Measurements from ENCODE around the gene EIF4A3.

EIF4A3 gene

DNA sequence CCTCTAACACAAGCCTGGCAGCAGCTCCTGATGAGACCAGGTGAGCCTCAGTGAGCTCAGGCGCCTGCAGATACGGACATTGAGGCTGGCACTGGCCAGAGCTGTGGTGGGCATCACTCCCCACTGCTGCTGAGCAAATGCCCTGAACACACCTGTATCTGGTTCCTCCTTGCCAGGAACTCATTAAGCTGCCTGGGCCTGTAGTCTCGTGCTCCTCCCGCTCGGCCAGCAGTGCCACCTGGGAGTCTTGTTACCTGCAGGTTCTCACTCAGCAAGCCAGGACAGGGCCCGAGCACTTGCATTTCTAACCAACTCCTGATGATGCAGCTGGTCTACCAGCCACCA is 13.3 kb downstream of the EIF4A3 start:
- DNase-seq (ENCODE audit: low spot score) = no peak

DNA sequence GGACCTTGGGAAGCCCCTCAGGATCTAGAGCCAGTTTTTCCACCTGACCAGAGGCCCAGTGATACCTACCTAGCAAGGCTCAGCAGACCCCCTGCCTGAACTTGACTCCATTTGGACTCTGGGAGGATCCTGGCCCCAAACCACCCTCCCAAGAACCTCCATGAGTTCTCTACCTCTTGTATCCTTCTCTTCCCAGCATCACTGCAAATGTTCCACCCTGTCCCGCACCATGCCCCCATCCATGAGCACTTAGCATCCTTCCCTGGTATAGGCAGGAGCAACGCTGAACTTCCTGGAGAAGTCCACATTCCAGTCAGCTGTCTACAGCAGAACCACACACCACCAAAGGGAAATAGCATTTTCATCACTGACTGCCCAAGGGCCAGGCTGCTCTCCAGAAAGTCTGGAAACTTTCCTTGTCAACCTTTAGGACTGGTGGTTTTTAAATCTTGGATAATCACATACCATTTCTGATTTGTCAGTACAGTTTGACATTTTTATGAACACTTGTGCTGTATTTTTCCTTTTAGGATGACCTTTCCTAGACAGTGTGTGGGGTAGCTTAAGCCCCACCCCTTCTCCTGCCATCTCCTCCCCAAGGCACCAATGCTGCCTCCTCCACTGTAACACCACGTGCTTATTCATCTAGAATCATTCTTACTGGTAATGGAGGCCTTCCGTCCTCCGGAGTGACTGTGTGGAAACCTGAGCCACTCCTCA is 13.9 kb downstream of the EIF4A3 start:
- no peak for DNase-seq (ENCODE audit: low spot score)

- no peak for DNase-seq (ENCODE audit: low spot score)
Measured at GRCh38 chr17:80130992-80131391, 15.9 kb downstream of the EIF4A3 start.

GRCh38 chr17:80129006-80129565 is 17.8 kb downstream of the EIF4A3 start:
- DNase-seq (ENCODE audit: low spot score) = no peak

DNA sequence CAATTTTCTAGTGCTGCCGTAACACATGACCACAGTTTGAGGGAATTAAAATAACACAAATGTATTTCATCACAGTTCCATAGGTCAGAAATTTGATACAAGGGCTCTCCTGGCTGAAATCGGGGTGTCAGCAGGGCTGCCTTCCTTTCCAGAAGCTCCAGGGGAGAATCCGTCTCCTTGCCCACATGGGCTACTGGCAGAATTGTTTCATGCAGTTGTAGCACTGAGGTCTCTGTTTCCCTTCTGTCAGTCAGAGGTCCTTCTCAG is 20.5 kb downstream of the EIF4A3 start:
- DNase-seq (ENCODE audit: low spot score) = no peak

DNA sequence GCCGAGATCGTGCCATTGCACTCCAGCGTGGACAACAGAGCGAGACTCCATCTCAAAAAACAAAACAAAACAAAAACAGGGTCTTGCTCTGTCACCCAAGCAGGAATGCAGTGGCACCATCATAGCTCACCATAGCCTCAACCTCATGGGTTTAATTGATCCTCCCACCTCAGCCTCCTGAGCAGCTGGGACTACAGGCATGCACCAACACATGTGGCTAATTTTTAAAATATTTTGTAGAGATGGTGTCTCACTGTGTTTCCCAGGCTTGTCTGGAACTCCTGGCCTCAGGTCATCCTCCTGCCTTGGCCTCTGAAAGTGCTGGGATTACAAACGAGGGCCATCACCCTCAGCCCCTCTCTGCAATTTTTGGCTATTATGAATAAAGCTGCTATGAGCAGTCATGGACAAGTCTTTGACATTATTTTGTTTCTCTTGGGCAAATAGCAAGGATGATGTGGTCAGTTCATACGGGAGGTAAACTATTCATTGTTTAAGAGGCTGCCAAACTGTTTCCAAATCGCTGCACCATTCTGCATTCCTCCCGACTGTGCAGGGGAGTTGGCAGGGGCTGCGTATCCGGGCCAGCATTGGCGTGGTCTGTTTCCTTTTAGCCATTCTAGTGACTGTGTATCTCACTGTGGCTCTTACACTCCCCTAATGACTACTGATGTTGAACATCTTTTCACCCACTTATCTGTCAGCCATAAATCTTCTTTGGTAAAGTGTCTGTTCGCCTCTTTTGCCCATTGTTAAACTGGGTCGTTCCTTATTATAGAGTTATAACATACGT is 21.1 kb downstream of the EIF4A3 start:
- DNase-seq (ENCODE audit: low spot score) = no peak

DNA sequence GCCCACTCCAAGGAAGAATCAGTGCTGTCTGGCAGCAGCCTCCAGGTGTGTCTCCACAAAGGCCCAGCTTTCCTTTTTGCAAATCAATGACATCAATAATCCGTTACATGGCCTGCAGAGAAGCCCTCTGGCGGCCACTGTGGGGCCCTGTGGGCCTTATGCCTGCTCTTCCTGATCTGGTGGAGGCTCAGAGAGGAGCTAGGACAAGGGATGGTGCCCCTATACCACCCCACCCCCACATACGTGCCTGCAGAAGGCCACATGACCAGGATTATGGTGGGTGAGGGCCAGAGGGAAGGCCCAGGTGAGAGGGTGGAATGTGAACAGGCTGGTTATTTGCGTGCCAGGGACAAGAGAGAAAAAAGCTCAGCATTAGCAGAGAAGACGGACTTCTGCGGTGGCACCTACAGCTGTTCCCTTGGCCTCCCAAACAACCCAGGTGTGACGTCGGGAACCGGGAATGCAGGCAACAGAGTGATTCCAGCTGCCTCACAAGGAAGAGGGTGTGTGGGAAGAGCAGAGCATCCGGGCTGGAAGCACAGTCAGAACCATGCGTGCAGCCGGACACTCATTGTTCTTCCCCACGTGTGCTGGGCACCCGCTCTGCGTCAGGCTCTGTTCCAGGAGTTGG is 22.5 kb downstream of the EIF4A3 start:
- no peak for DNase-seq (ENCODE audit: low spot score)

DNA sequence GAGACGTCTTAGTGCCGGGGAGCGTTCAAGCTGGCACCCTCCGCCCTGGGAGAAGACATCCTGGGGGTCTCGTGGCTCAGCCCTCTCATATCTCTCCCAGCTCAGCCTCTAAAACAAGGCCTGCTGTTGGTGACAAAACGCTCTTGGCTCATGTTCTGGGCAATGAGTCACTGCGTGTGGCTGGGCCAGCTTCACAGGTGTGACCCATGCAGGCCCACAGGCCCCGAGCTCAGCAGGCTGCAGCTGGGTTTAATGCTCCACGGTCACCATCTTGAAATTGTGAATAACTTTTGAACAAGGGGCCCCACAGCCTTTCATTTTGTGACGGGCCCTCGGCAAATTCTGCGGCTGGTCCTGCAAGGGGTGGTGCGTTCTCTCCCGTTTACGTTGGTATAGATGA is 23.1 kb downstream of the EIF4A3 start:
- no peak for DNase-seq (ENCODE audit: low spot score)

DNA sequence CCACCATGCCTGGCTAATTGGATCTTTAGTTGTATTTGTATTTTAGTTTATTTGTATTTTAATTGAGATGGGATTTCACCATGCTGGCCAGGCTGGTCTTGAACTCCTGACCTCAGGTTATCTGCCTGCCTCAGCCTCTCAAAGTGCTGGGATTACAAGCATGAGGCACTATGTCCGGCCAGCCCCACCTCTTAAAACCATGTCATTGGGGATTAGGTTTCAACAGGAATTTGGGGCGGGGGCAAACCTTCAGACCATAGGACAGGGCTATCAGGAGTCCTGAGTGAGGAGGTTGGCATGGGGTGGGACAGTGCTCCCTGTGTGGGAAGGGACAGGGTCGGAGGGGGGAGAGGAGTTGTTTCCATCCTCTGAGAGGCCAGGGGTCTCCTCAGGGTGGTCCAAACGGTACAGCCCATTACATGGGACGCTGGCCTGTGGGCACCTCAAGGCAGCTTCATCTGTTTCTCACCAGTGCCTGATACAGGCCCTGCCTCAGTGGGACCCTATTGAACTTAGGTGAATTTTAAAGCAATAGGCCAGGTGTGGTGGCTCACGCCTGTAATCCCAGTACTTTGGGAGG is 23.9 kb downstream of the EIF4A3 start:
- no peak for DNase-seq (ENCODE audit: low spot score)

- DNase-seq (ENCODE audit: low spot score) = no peak
Measured at GRCh38 chr17:80122026-80122575, 24.8 kb downstream of the EIF4A3 start.

GRCh38 chr17:80119839-80120238 is 27.1 kb downstream of the EIF4A3 start:
- DNase-seq (ENCODE audit: low spot score) = no peak

- no peak for DNase-seq (ENCODE audit: low spot score)
Measured at GRCh38 chr17:80119271-80119791, 27.6 kb downstream of the EIF4A3 start.

DNA sequence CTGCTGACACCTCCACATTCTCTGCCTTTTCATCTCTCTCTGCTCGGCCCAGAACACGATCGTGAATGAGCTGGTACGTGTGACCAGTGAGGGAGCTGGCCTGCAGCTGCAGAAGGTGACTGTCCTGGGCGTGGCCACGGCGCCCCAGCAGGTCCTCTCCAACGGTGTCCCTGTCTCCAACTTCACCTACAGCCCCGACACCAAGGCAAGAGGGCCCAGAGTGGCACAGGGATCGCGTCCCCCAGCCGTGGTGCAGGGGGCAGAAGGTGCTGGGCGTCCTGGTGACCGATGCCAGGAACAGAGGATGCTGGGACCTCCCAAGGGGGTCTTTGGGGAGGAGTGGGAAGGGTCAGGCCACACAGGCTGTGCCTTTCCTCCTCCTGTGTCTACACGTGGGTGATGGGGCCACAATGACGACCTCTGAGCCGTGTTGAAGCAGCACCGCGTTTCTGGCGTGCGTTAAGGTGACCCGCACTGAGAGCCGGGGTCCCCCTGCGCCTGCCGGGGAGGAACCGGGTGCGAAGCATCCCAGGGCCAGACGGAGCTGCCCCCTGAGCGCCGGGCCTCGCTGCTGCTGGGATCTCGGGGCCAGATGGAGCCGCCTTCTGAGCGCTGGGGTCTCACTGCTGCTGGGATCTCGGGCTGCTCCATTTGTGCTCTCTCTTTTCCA is 28.2 kb downstream of the EIF4A3 start:
- no peak for DNase-seq (ENCODE audit: low spot score)

DNA sequence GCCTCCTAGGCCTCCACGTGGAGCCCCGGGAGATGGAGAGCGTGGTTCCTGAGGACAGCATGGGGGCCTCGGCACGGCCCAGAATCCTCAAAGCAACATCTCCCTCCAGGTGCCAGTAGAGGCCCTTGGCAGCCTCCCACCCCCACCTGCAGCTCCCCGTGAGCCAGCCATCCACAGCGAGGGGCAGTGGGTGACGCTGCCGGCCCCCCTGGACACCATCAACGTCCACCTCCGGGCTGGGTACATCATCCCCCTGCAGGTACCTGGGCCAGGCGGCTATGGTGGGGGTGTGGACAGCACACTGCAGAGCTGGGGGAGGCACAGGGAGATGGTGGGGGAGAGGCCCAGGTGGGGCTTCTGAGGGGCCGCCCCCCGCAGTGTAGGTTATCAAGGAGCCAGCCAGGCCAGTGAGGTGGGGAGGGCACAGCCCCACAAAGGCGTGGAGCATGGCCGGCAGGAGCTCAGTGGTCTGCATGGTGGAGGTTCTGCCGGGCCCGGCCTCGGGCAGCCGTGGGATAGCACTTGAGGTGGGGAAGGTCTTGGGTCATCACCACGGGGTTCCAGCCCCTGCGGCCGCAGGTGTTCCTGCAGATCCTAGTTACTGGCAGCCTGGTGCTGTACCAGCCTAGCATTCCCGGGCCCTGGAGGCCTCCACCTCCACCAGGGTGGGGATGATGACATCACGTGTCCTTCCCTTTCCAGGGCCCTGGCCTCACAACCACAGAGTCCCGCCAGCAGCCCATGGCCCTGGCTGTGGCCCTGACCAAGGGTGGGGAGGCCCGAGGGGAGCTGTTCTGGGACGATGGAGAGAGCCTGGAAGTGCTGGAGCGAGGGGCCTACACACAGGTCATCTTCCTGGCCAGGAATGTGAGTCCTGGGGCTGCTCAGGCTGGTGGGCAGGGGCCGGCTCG is 29.2 kb downstream of the EIF4A3 start:
- no peak for DNase-seq (ENCODE audit: low spot score)

- no peak for DNase-seq (ENCODE audit: low spot score)
Measured at GRCh38 chr17:80116921-80117380, 30.0 kb downstream of the EIF4A3 start.

GRCh38 chr17:80116276-80116920 is 30.5 kb downstream of the EIF4A3 start:
- no peak for DNase-seq (ENCODE audit: low spot score)

- no peak for DNase-seq (ENCODE audit: low spot score)
Measured at GRCh38 chr17:80115159-80115558, 31.8 kb downstream of the EIF4A3 start.

GRCh38 chr17:80114758-80115157 is 32.2 kb downstream of the EIF4A3 start:
- no peak for DNase-seq (ENCODE audit: low spot score)

GRCh38 chr17:80113033-80113484 is 33.9 kb downstream of the EIF4A3 start:
- no peak for DNase-seq (ENCODE audit: low spot score)

DNA sequence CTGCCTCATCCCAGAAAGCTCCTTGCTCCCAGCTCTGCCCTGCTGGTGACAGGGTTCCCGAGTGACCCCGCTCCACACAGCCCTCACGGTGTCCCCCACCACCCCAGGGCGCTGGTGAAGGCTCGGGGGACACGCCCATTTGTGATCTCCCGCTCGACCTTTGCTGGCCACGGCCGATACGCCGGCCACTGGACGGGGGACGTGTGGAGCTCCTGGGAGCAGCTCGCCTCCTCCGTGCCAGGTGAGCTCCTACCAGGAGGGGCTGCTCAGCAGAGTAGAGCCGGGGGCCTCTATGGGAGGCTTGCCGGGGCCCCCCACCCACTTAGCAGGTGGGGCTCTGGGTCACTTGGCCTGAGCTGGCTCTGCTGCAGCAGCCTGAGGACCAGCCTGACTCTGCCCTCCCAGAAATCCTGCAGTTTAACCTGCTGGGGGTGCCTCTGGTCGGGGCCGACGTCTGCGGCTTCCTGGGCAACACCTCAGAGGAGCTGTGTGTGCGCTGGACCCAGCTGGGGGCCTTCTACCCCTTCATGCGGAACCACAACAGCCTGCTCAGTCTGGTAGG is 34.4 kb downstream of the EIF4A3 start:
- DNase-seq (ENCODE audit: low spot score) = no peak
